SK-N-SH (cell line): Measurements from ENCODE around the gene MARCHF11. TPM values are rescaled to one million over a fixed set of nuclear protein-coding genes. Genes with fewer than 3 reads are reported as not detected.
A peak's percentile ranks its signal among the peaks of the same experiment; 100 is the strongest.

Experiments used
- CTCF ChIA-PET: fragments of 300-600, 350-600 bp; formaldehyde crosslinking; extraction: SDS; loops from one replicate; lab custom pipeline; 2021; lab: Yijun Ruan, JAX
- POLR2A ChIA-PET: fragments of 350-600 bp; sonication (Branson Sonifier 250); formaldehyde crosslinking; extraction: SDS; loops from one replicate; lab custom pipeline; 2020; ENCODE audit warnings: antibody characterized with exemption, inconsistent platforms; lab: Yijun Ruan, JAX
- DNase-seq: peaks from one replicate; pipeline ENCODE4 v3.0.0; 2012
- H2AFZ ChIP-seq: fragments of 200-600 bp; sonication (generic); 2 replicates; pipeline ENCODE4 v1.8.1; 2016; ENCODE audit warnings: antibody characterized with exemption, mild to moderate bottlenecking, low read depth
- H3F3A ChIP-seq: fragments of 200-600 bp; sonication (generic); replicated peaks from 2 replicates; pipeline ENCODE3; 2016; ENCODE audit warnings: antibody characterized with exemption, mild to moderate bottlenecking; ENCODE audit not compliant: insufficient read depth
- H3K27ac ChIP-seq, 2 experiments: fragments of 200-500 bp in 1 of 2; fragments of 200-600 bp in 1 of 2; sonication (Bioruptor generic) in 1 of 2; sonication (generic), shearing (Covaris generic) in 1 of 2; 2 replicates each; pipeline versions ENCODE4 v1.5.1 to v1.6.1; 2014 to 2016; ENCODE audit warnings: low read depth in 2 of 2, inconsistent platforms in 1 of 2, low read length in 1 of 2, mild to moderate bottlenecking in 1 of 2, mixed read lengths in 1 of 2
- H3K27me3 ChIP-seq: fragments of 200-600 bp; sonication (generic), shearing (Covaris generic); 2 replicates; pipeline ENCODE4 v1.6.1; 2016; ENCODE audit warnings: mixed run types; ENCODE audit not compliant: insufficient read depth
- H3K36me3 ChIP-seq, 2 experiments: fragments of 200-500 bp in 1 of 2; fragments of 200-600 bp in 1 of 2; sonication (Bioruptor generic) in 1 of 2; sonication (generic) in 1 of 2; replicated peaks in 1 of 2; 2 replicates each; pipeline versions ENCODE3 to v1.5.1; 2014 to 2016; ENCODE audit warnings: low read length in 1 of 2, mild to moderate bottlenecking in 1 of 2; ENCODE audit not compliant: insufficient read depth in 2 of 2, control insufficient read depth in 1 of 2
- H3K4me1 ChIP-seq, 2 experiments: fragments of 200-500 bp in 1 of 2; fragments of 200-600 bp in 1 of 2; sonication (Bioruptor generic) in 1 of 2; sonication (generic), shearing (Covaris generic) in 1 of 2; 2 replicates each; pipeline versions ENCODE4 v1.5.1 to v1.6.1; 2014 to 2016; ENCODE audit warnings: low read depth in 1 of 2, low read length in 1 of 2, mixed run types in 1 of 2; ENCODE audit not compliant: insufficient read depth in 2 of 2, control insufficient read depth in 1 of 2
- H3K4me2 ChIP-seq: fragments of 200-600 bp; sonication (generic), shearing (Covaris generic); 2 replicates; pipeline ENCODE4 v1.6.1; 2017; ENCODE audit warnings: mixed run types
- H3K4me3 ChIP-seq, 2 experiments: fragments of 200-500 bp in 1 of 2; fragments of 200-600 bp in 1 of 2; sonication (Bioruptor generic) in 1 of 2; sonication (generic), shearing (Covaris generic) in 1 of 2; 2 replicates each; pipeline versions ENCODE4 v1.5.1 to v1.8.1; 2014 to 2016; ENCODE audit warnings: low read depth in 2 of 2, inconsistent platforms in 1 of 2, low read length in 1 of 2, mild to moderate bottlenecking in 1 of 2, mixed read lengths in 1 of 2, moderate library complexity in 1 of 2
- H3K79me2 ChIP-seq: fragments of 200-600 bp; sonication (generic); 2 replicates; pipeline ENCODE4 v1.8.1; 2017; ENCODE audit warnings: mild to moderate bottlenecking; ENCODE audit not compliant: insufficient read depth
- H3K9ac ChIP-seq: fragments of 200-600 bp; sonication (generic); 2 replicates; pipeline ENCODE4 v1.6.1; 2017; ENCODE audit warnings: mixed run types
- H3K9me2 ChIP-seq: fragments of 200-600 bp; sonication (generic); 2 replicates; pipeline ENCODE4 v1.6.1; 2017; ENCODE audit warnings: mixed run types
- H3K9me3 ChIP-seq: fragments of 200-600 bp; sonication (generic); 2 replicates; pipeline ENCODE4 v1.6.1; 2017; ENCODE audit warnings: mixed run types, mild to moderate bottlenecking, moderate library complexity
- H4K20me1 ChIP-seq: fragments of 200-600 bp; sonication (generic); 2 replicates; pipeline ENCODE4 v1.6.1; 2017; ENCODE audit warnings: mild to moderate bottlenecking, mixed run types; ENCODE audit not compliant: insufficient read depth
- CHD2 ChIP-seq: fragments of 150-350 bp; IDR thresholded peaks from 2 replicates; pipeline ENCODE4 v1.6.1; 2018; ENCODE audit warnings: low read length; ENCODE audit not compliant: partially characterized antibody
- EP300 ChIP-seq, 2 experiments: IDR thresholded peaks; 2 replicates each; pipeline versions ENCODE4 v1.4.0 to v1.6.1; 2012; ENCODE audit warnings: borderline replicate concordance in 1 of 2, low read depth in 1 of 2, low read length in 1 of 2
- EZH2phosphoT487 ChIP-seq: fragments of 200-600 bp; sonication (generic); IDR thresholded peaks from 2 replicates; pipeline ENCODE4 v1.6.1; 2017; ENCODE audit warnings: low read depth, mixed run types, mild to moderate bottlenecking, antibody characterized with exemption, moderate library complexity, borderline replicate concordance
- FOSL2 ChIP-seq: IDR thresholded peaks from 2 replicates; pipeline ENCODE4 v1.4.0; 2012; ENCODE audit warnings: low read depth, mild to moderate bottlenecking, moderate library complexity, borderline replicate concordance
- FOXJ3 ChIP-seq: sonication (generic); formaldehyde crosslinking; IDR thresholded peaks from 2 replicates; pipeline ENCODE4 v1.5.1; 2020; ENCODE audit warnings: mild to moderate bottlenecking, missing genetic modification reagents
- GABPA ChIP-seq: IDR thresholded peaks from 2 replicates; pipeline ENCODE4 v1.4.0; 2012; ENCODE audit warnings: low read depth, mild to moderate bottlenecking
- GATA2 ChIP-seq: sonication (generic); formaldehyde crosslinking; IDR thresholded peaks from 2 replicates; pipeline ENCODE4 v1.5.0; 2020; ENCODE audit warnings: mild to moderate bottlenecking, missing genetic modification reagents
- MXI1 ChIP-seq: IDR thresholded peaks from 2 replicates; pipeline ENCODE4 v1.6.1; 2012; ENCODE audit warnings: mild to moderate bottlenecking, low read depth, low read length, improper control_type of control experiment
- NFIC ChIP-seq: IDR thresholded peaks from 2 replicates; pipeline ENCODE4 v1.4.0; 2012; ENCODE audit warnings: borderline replicate concordance
- NRF1 ChIP-seq: IDR thresholded peaks from 2 replicates; pipeline ENCODE4 v1.6.1; 2012; ENCODE audit warnings: low read depth, mild to moderate bottlenecking, low read length
- POLR2AphosphoS5 ChIP-seq: IDR thresholded peaks from 2 replicates; pipeline ENCODE4 v1.6.1; 2012; ENCODE audit warnings: low read depth, low read length
- RAD21 ChIP-seq: IDR thresholded peaks from 2 replicates; pipeline ENCODE4 v1.6.1; 2012; ENCODE audit warnings: mild to moderate bottlenecking, low read length
- RCOR1 ChIP-seq: fragments of 150-350 bp; IDR thresholded peaks from 2 replicates; pipeline ENCODE4 v1.6.1; 2017; ENCODE audit warnings: antibody characterized with exemption, low read length
- RFX5 ChIP-seq: IDR thresholded peaks from 2 replicates; pipeline ENCODE4 v1.6.1; 2012; ENCODE audit warnings: mild to moderate bottlenecking, improper control_type of control experiment, low read length
- RXRA ChIP-seq: IDR thresholded peaks from 2 replicates; pipeline ENCODE4 v1.4.0; 2012; ENCODE audit warnings: low read depth, mild to moderate bottlenecking, borderline replicate concordance
- SMC3 ChIP-seq: IDR thresholded peaks from 2 replicates; pipeline ENCODE4 v1.6.1; 2012; ENCODE audit warnings: low read depth, low read length, improper control_type of control experiment
- TAF1 ChIP-seq: IDR thresholded peaks from 2 replicates; pipeline ENCODE4 v1.6.1; 2012; ENCODE audit warnings: low read depth, mild to moderate bottlenecking, low read length, moderate library complexity, borderline replicate concordance
- TCF12 ChIP-seq: IDR thresholded peaks from 2 replicates; pipeline ENCODE4 v1.4.0; 2012
- TEAD4 ChIP-seq: IDR thresholded peaks from 2 replicates; pipeline ENCODE4 v1.4.0; 2012; ENCODE audit warnings: mild to moderate bottlenecking, borderline replicate concordance; ENCODE audit not compliant: insufficient read depth
- YY1 ChIP-seq: IDR thresholded peaks from 2 replicates; pipeline ENCODE4 v1.4.0; 2012; ENCODE audit warnings: low read depth, mild to moderate bottlenecking
- WGBS: methylation state at CpG from one replicate; pipeline ENCODE4 v1.1.6; 2017; ENCODE audit warnings: low lambda C conversion rate; 5-methylcytosine and 5-hydroxymethylcytosine counted together
- polyA plus RNA-seq, 3 experiments: library from polyadenylated mRNA; depleted of rRNA; stranded (reverse); fragments of >200 nt; gene quantifications; 2 replicates each; pipeline ENCODE4 v1.2.3, GENCODE V29; 2012
- TF ChIP-seq, protein P1 (sequence below): IDR thresholded peaks from 2 replicates; pipeline ENCODE4; 2012
- TF ChIP-seq, protein P2 (sequence below): IDR thresholded peaks from 2 replicates; pipeline ENCODE4 v1.4.0; 2012; ENCODE audit warnings: low read depth, borderline replicate concordance
- TF ChIP-seq, protein P3 (sequence below): fragments of 150-350 bp; IDR thresholded peaks from 2 replicates; pipeline ENCODE4 v1.6.1; 2017; ENCODE audit warnings: antibody characterized with exemption, low read length, low read depth, borderline replicate concordance
- TF ChIP-seq, protein P4 (sequence below): IDR thresholded peaks from 2 replicates; pipeline ENCODE4 v1.4.0; 2012; ENCODE audit warnings: low read depth, borderline replicate concordance
- TF ChIP-seq, protein P5 (sequence below): IDR thresholded peaks from 2 replicates; pipeline ENCODE4 v1.4.0; 2012; ENCODE audit warnings: low read depth
- TF ChIP-seq, protein P6 (sequence below): fragments of 200-600 bp; sonication (generic); IDR thresholded peaks from 2 replicates; pipeline ENCODE4 v1.6.1; 2017; ENCODE audit warnings: antibody characterized with exemption, mild to moderate bottlenecking, moderate library complexity

The MARCHF11 gene
- polyA plus RNA-seq, 1 of the 3 experiments (the other 2 are of a cell fraction): 1.7 TPM

DNA sequence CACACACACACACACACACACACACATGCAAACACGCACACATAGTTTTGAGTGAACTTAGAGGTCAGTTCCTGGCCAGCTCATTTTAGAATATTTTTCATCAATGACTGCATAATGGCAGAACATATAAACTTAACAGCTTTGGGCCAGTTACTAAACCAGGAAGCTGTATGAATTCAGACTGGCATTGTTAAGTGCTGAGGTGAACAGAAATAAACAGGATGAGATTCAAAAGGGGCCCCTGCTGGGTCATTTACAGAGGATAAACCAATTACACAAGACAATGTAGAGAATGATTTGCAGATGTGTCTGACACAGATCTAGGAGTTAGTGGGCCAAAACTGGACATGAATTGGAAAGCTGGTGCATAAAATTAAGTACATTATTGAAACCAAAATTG lies 44.6 kb downstream of the MARCHF11 start:
- peaks cover 0 to 23% of the 10 kb centered on the region in 2 experiments; a peak in 2 of 4 replicates for H3K4me1 ChIP-seq
- H3K9me2 ChIP-seq: no peaks in the 10 kb centered on the region
- no peaks in the 10 kb centered on the region for H3K9me3 ChIP-seq
- POLR2A ChIA-PET: interaction anchor here (0.8 kb wide), 1 partner anchor 17 kb away, joined by 3 read pairs; no protein-coding TSS in a partner anchor
- H4K20me1 ChIP-seq: no peaks in the 10 kb centered on the region
- no peaks in the 10 kb centered on the region for H3K36me3 ChIP-seq
- no peak overlapping the region for H3K4me2 ChIP-seq
- H2AFZ ChIP-seq: no peak overlapping the region
- DNase-seq: peak; percentile 44
- peak overlapping the region in 1 of 2 experiments; percentile 95; a peak in 2 of 4 replicates for H3K27ac ChIP-seq
- CTCF ChIA-PET: interaction anchor here (0.6 to 1.3 kb wide), 3 partner anchors 18 to 395 kb away, joined by 3 read pairs; no protein-coding TSS in a partner anchor
- H3K9ac ChIP-seq: no peak overlapping the region
- H3K27me3 ChIP-seq: no peaks in the 10 kb centered on the region
- H3K79me2 ChIP-seq: no peaks in the 10 kb centered on the region
- H3F3A ChIP-seq: no peaks in the 10 kb centered on the region
- H3K4me3 ChIP-seq: no peak overlapping the region
- WGBS: 5% methylated on average over 1 of the region's 1 CpG
- TF ChIP-seq TCF12 (0 out of 2 replicates have a peak, but pooled peaks have one; percentile 13), GATA2 (CRISPR knock-in tag) (peak; percentile 48), FOXJ3 (CRISPR knock-in tag) (peak; percentile 68), RCOR1 (peak; percentile 68), RXRA (no peak), CHD2 (peak; percentile 50), POLR2AphosphoS5 (no peak), GABPA (no peak), EZH2phosphoT487 (no peak), NFIC (no peak), YY1 (no peak), FOSL2 (no peak), EP300 (IDR thresholded peaks at IDR 0.05; ENCODE audit: borderline replicate concordance in 1 of 2, low read depth in 1 of 2, low read length in 1 of 2) (peak in 1 of 2 experiments; percentile 88; a peak in 2 of 4 replicates), NRF1 (no peak), TEAD4 (no peak), TAF1 (no peak), RAD21 (peak; percentile 13; the same call in 1 of the 2 replicates), SMC3 (no peak), RFX5 (no peak), MXI1 (no peak)
- TF ChIP-seq, protein P1, sequence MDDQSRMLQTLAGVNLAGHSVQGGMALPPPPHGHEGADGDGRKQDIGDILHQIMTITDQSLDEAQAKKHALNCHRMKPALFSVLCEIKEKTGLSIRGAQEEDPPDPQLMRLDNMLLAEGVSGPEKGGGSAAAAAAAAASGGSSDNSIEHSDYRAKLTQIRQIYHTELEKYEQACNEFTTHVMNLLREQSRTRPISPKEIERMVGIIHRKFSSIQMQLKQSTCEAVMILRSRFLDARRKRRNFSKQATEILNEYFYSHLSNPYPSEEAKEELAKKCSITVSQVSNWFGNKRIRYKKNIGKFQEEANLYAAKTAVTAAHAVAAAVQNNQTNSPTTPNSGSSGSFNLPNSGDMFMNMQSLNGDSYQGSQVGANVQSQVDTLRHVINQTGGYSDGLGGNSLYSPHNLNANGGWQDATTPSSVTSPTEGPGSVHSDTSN: no peak
- TF ChIP-seq, protein P2, sequence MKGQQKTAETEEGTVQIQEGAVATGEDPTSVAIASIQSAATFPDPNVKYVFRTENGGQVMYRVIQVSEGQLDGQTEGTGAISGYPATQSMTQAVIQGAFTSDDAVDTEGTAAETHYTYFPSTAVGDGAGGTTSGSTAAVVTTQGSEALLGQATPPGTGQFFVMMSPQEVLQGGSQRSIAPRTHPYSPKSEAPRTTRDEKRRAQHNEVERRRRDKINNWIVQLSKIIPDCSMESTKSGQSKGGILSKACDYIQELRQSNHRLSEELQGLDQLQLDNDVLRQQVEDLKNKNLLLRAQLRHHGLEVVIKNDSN: no peak
- TF ChIP-seq, protein P3, sequence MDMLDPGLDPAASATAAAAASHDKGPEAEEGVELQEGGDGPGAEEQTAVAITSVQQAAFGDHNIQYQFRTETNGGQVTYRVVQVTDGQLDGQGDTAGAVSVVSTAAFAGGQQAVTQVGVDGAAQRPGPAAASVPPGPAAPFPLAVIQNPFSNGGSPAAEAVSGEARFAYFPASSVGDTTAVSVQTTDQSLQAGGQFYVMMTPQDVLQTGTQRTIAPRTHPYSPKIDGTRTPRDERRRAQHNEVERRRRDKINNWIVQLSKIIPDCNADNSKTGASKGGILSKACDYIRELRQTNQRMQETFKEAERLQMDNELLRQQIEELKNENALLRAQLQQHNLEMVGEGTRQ: no peak
- TF ChIP-seq, protein P4, sequence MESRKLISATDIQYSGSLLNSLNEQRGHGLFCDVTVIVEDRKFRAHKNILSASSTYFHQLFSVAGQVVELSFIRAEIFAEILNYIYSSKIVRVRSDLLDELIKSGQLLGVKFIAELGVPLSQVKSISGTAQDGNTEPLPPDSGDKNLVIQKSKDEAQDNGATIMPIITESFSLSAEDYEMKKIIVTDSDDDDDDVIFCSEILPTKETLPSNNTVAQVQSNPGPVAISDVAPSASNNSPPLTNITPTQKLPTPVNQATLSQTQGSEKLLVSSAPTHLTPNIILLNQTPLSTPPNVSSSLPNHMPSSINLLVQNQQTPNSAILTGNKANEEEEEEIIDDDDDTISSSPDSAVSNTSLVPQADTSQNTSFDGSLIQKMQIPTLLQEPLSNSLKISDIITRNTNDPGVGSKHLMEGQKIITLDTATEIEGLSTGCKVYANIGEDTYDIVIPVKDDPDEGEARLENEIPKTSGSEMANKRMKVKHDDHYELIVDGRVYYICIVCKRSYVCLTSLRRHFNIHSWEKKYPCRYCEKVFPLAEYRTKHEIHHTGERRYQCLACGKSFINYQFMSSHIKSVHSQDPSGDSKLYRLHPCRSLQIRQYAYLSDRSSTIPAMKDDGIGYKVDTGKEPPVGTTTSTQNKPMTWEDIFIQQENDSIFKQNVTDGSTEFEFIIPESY: no peak
- TF ChIP-seq, protein P5, sequence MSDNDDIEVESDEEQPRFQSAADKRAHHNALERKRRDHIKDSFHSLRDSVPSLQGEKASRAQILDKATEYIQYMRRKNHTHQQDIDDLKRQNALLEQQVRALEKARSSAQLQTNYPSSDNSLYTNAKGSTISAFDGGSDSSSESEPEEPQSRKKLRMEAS: no peak
- TF ChIP-seq, protein P6, sequence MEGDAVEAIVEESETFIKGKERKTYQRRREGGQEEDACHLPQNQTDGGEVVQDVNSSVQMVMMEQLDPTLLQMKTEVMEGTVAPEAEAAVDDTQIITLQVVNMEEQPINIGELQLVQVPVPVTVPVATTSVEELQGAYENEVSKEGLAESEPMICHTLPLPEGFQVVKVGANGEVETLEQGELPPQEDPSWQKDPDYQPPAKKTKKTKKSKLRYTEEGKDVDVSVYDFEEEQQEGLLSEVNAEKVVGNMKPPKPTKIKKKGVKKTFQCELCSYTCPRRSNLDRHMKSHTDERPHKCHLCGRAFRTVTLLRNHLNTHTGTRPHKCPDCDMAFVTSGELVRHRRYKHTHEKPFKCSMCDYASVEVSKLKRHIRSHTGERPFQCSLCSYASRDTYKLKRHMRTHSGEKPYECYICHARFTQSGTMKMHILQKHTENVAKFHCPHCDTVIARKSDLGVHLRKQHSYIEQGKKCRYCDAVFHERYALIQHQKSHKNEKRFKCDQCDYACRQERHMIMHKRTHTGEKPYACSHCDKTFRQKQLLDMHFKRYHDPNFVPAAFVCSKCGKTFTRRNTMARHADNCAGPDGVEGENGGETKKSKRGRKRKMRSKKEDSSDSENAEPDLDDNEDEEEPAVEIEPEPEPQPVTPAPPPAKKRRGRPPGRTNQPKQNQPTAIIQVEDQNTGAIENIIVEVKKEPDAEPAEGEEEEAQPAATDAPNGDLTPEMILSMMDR: no peak
